GM21529 (cell line): ENCODE measurements around the gene AGK.
"Not testable (repeated sequence)": the region's sequence is repeated elsewhere in the genome, so short reads cannot be mapped to it uniquely, and the experiment has no call there.

Experiments used
- ATAC-seq: cut with Tn5 transposase; IDR thresholded peaks from one replicate; pipeline ENCODE4 v1.9.1; 2021; ENCODE audit not compliant: unreplicated experiment

The AGK gene

GRCh38 chr7:141551782-141552181, 572 bp downstream of the AGK start:
- ATAC-seq: peak; percentile 12

- ATAC-seq: no peak
Measured at GRCh38 chr7:141557360-141557759, 6.2 kb downstream of the AGK start.

GRCh38 chr7:141557831-141558531, 6.8 kb downstream of the AGK start:
- not testable (repeated sequence) for ATAC-seq

GRCh38 chr7:141558544-141559183, 7.5 kb downstream of the AGK start:
- peak; percentile 66 for ATAC-seq

GRCh38 chr7:141559961-141560360, 8.8 kb downstream of the AGK start:
- no peak for ATAC-seq

- ATAC-seq: no peak
Measured at GRCh38 chr7:141562036-141562435, 10.8 kb downstream of the AGK start.

- no peak for ATAC-seq
Measured at GRCh38 chr7:141562543-141562942, 11.3 kb downstream of the AGK start.

- no peak for ATAC-seq
Measured at GRCh38 chr7:141562972-141563371, 11.8 kb downstream of the AGK start.

- peak; percentile 70 for ATAC-seq
Measured at GRCh38 chr7:141563956-141564623, 12.9 kb downstream of the AGK start.

GRCh38 chr7:141567432-141567831, 16.2 kb downstream of the AGK start:
- ATAC-seq: no peak

GRCh38 chr7:141568227-141568626, 17.0 kb downstream of the AGK start:
- ATAC-seq: no peak

GRCh38 chr7:141571059-141571458, 19.8 kb downstream of the AGK start:
- ATAC-seq: no peak

- no peak for ATAC-seq
Measured at GRCh38 chr7:141572175-141572574, 21.0 kb downstream of the AGK start.

GRCh38 chr7:141573511-141573910, 22.3 kb downstream of the AGK start:
- ATAC-seq: no peak

GRCh38 chr7:141575164-141575563, 24.0 kb downstream of the AGK start:
- no peak for ATAC-seq

GRCh38 chr7:141575654-141576448, 24.6 kb downstream of the AGK start:
- no peak for ATAC-seq

- no peak for ATAC-seq
Measured at GRCh38 chr7:141577043-141577839, 26.0 kb downstream of the AGK start.

- ATAC-seq: not testable (repeated sequence)
Measured at GRCh38 chr7:141579953-141580352, 28.7 kb downstream of the AGK start.

GRCh38 chr7:141582063-141582462, 30.9 kb downstream of the AGK start:
- ATAC-seq: not testable (repeated sequence)

GRCh38 chr7:141584935-141585334, 33.7 kb downstream of the AGK start:
- no peak for ATAC-seq
